HepG2 (cell line): ENCODE results near the gene TMEM240. TPM values are rescaled to one million over a fixed set of nuclear protein-coding genes. Genes with fewer than 3 reads are reported as not detected.

Experiments
- BRCA1 ChIP-seq: sonication (generic); formaldehyde crosslinking; IDR thresholded peaks from 2 replicates; pipeline ENCODE4 v1.4.0; 2020; ENCODE audit warnings: missing genetic modification reagents
- CEBPG ChIP-seq: IDR thresholded peaks from 2 replicates; pipeline ENCODE4 v1.6.1; 2016
- EED ChIP-seq: sonication (generic); formaldehyde crosslinking; IDR thresholded peaks from 2 replicates; pipeline ENCODE4 v1.5.0; 2020; ENCODE audit warnings: mild to moderate bottlenecking, missing genetic modification reagents
- FOSL1 ChIP-seq: sonication (generic); formaldehyde crosslinking; IDR thresholded peaks from 2 replicates; pipeline ENCODE4 v1.9.0; 2021; ENCODE audit warnings: missing genetic modification reagents, borderline replicate concordance
- KAT8 ChIP-seq: IDR thresholded peaks from 2 replicates; pipeline ENCODE4 v1.6.1; 2016; ENCODE audit warnings: missing genetic modification reagents, missing compliant biosample characterization
- KLF11 ChIP-seq: IDR thresholded peaks from 2 replicates; pipeline ENCODE4 v1.6.1; 2016; ENCODE audit warnings: missing compliant biosample characterization
- NR2C2 ChIP-seq: sonication (generic); formaldehyde crosslinking; IDR thresholded peaks from 2 replicates; pipeline ENCODE4 v1.4.0; 2020; ENCODE audit warnings: missing genetic modification reagents, mild to moderate bottlenecking, moderate library complexity, borderline replicate concordance
- POLR2AphosphoS5 ChIP-seq: IDR thresholded peaks from 2 replicates; pipeline ENCODE4 v1.6.1; 2012; ENCODE audit warnings: low read depth, low read length
- RELA ChIP-seq: sonication (generic); formaldehyde crosslinking; IDR thresholded peaks from 2 replicates; pipeline ENCODE4 v1.4.0; 2020; ENCODE audit warnings: missing genetic modification reagents
- ZNF367 ChIP-seq: sonication (generic); formaldehyde crosslinking; IDR thresholded peaks from 2 replicates; pipeline ENCODE4 v1.4.0; 2020; ENCODE audit warnings: missing genetic modification reagents, borderline replicate concordance
- ZNF382 ChIP-seq: sonication (generic); formaldehyde crosslinking; IDR thresholded peaks from 2 replicates; pipeline ENCODE4 v1.5.0; 2020; ENCODE audit warnings: missing genetic modification reagents, mild to moderate bottlenecking, borderline replicate concordance
- ZNF512 ChIP-seq: sonication (generic); formaldehyde crosslinking; IDR thresholded peaks from 2 replicates; pipeline ENCODE4 v1.4.0; 2020; ENCODE audit warnings: mild to moderate bottlenecking, missing genetic modification reagents
- ZNF513 ChIP-seq: sonication (generic); formaldehyde crosslinking; conservative IDR thresholded peaks from 2 replicates; pipeline ENCODE4 v1.5.0; 2020; ENCODE audit warnings: missing genetic modification reagents
- ZNF564 ChIP-seq: sonication (generic); formaldehyde crosslinking; IDR thresholded peaks from 2 replicates; pipeline ENCODE4 v1.8.1; 2023; ENCODE audit warnings: mild to moderate bottlenecking, missing genetic modification reagents
- ZNF576 ChIP-seq: sonication (generic); formaldehyde crosslinking; IDR thresholded peaks from 2 replicates; pipeline ENCODE4 v1.4.0; 2020; ENCODE audit warnings: mild to moderate bottlenecking, missing genetic modification reagents
- ZNF710 ChIP-seq: sonication (generic); formaldehyde crosslinking; IDR thresholded peaks from 2 replicates; pipeline ENCODE4 v1.5.0; 2020; ENCODE audit warnings: mild to moderate bottlenecking, missing genetic modification reagents, borderline replicate concordance
- ZNF737 ChIP-seq: sonication (generic); formaldehyde crosslinking; IDR thresholded peaks from 2 replicates; pipeline ENCODE4 v1.5.0; 2020; ENCODE audit warnings: missing genetic modification reagents, mild to moderate bottlenecking, borderline replicate concordance
- ZNF766 ChIP-seq: sonication (generic); formaldehyde crosslinking; IDR thresholded peaks from 2 replicates; pipeline ENCODE4 v1.5.0; 2020; ENCODE audit warnings: missing genetic modification reagents, borderline replicate concordance
- ZNF839 ChIP-seq: sonication (generic); formaldehyde crosslinking; IDR thresholded peaks from 2 replicates; pipeline ENCODE4 v1.4.0; 2020; ENCODE audit warnings: missing genetic modification reagents, mild to moderate bottlenecking, borderline replicate concordance
- polyA plus RNA-seq, 8 experiments: library from polyadenylated mRNA; depleted of rRNA in 3 of 8; stranded (reverse) in 7 of 8; unstranded in 1 of 8; fragments of >200 nt; fragmentation: Illumina TruSeq in 4 of 8; extraction: Trizol in 4 of 8; gene quantifications; 2 replicates each; pipeline versions ENCODE4 v1.2.1 to v1.2.3, GENCODE V29; 2011 to 2016; ENCODE audit warnings: low read depth in 4 of 8, missing spikeins in 1 of 8, mixed read lengths in 1 of 8; ENCODE audit not compliant: insufficient read depth in 1 of 8
- total RNA-seq, 5 experiments: library from RNA; depleted of rRNA; stranded (reverse); fragments of >200 nt; fragmentation: Illumina TruSeq; extraction: Trizol; gene quantifications; 2 replicates each; pipeline ENCODE4 v1.2.3, GENCODE V29; 2016; ENCODE audit warnings: low read depth in 1 of 5
- TF ChIP-seq, protein P1 (sequence below): sonication (generic); formaldehyde crosslinking; IDR thresholded peaks from 2 replicates; pipeline ENCODE4 v1.5.1; 2020; ENCODE audit warnings: missing genetic modification reagents, mild to moderate bottlenecking, borderline replicate concordance
- TF ChIP-seq, protein P2 (sequence below): sonication (generic); formaldehyde crosslinking; IDR thresholded peaks from 2 replicates; pipeline ENCODE4 v1.9.0; 2021; ENCODE audit warnings: missing genetic modification reagents, mild to moderate bottlenecking, borderline replicate concordance

TMEM240 gene
- total and polyA plus RNA-seq, 2 of the 13 experiments (the other 11 are each of a cell fraction or from before 2014, with no cell fraction given), result 0.17 TPM; not detected in 1

DNA sequence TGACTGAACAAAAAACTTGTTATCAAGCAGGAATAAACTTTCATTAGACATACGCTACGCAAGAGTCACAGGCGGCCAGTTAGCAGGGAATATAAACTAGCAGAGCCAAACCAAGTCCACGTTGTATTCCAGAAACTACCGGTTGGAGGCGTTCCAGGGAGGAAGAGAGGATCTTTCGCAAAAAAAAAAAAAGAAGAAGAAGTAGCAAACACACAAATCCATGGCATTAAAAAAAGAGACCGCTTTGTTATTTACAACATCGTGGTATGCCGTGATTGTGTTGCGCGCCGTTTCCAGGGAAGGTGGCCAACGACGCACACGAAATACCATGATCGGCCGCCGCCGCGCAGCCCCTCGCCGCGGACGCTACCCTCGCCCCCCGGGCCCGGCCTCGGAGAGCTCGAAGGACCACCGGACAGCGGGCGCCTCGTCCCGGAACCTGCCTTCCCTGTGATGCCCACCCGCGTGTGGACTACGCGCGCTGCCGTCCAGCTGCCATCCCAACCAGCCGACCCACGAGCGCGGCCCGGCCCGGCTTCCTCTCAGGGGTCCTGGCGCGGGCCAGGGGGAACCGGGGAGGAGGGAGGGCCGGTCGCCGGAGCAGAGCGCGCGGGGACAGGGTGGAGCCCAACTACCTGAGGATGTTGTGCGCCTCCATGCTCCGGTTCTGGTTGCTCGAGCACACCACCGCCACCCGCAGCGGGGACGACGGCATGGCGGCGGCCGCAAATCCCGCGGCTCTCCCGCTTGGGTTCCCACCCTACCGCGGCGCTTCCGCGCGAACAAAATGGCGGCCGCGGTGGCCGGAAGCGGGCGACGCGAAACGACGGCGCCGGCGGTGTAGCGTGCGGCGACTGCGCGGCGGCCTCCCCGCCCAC, 33.7 kb upstream of the TMEM240 start (continued):
- TF ChIP-seq, protein P1, sequence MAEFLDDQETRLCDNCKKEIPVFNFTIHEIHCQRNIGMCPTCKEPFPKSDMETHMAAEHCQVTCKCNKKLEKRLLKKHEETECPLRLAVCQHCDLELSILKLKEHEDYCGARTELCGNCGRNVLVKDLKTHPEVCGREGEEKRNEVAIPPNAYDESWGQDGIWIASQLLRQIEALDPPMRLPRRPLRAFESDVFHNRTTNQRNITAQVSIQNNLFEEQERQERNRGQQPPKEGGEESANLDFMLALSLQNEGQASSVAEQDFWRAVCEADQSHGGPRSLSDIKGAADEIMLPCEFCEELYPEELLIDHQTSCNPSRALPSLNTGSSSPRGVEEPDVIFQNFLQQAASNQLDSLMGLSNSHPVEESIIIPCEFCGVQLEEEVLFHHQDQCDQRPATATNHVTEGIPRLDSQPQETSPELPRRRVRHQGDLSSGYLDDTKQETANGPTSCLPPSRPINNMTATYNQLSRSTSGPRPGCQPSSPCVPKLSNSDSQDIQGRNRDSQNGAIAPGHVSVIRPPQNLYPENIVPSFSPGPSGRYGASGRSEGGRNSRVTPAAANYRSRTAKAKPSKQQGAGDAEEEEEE (CRISPR knock-in tag), result no peak
- TF ChIP-seq ZNF710 (CRISPR knock-in tag), result no peak
- 0 out of 2 replicates have a peak, but pooled peaks have one; percentile 6 for TF ChIP-seq ZNF513 (CRISPR knock-in tag)
- TF ChIP-seq BRCA1 (CRISPR knock-in tag), result no peak
- no peak for TF ChIP-seq ZNF576 (CRISPR knock-in tag)
- no peak for TF ChIP-seq ZNF382
- no peak for TF ChIP-seq NR2C2
- TF ChIP-seq RELA (CRISPR knock-in tag), result no peak
- no peak for TF ChIP-seq ZNF512
- TF ChIP-seq ZNF839, result no peak
- no peak for TF ChIP-seq ZNF564 (CRISPR knock-in tag)
- TF ChIP-seq, protein P2, sequence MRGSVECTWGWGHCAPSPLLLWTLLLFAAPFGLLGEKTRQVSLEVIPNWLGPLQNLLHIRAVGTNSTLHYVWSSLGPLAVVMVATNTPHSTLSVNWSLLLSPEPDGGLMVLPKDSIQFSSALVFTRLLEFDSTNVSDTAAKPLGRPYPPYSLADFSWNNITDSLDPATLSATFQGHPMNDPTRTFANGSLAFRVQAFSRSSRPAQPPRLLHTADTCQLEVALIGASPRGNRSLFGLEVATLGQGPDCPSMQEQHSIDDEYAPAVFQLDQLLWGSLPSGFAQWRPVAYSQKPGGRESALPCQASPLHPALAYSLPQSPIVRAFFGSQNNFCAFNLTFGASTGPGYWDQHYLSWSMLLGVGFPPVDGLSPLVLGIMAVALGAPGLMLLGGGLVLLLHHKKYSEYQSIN (CRISPR knock-in tag), result no peak
- TF ChIP-seq ZNF766, result no peak
- TF ChIP-seq ZNF367, result no peak
- TF ChIP-seq KLF11 (CRISPR knock-in tag), result no peak
- no peak for TF ChIP-seq KAT8
- no peak for TF ChIP-seq CEBPG (CRISPR knock-in tag)
- no peak for TF ChIP-seq ZNF737
- TF ChIP-seq EED, result no peak
- no peak for TF ChIP-seq POLR2AphosphoS5
- no peak for TF ChIP-seq FOSL1
